ENCODE data around the gene GTPBP2.

- TF ChIP-seq CTCF (IDR thresholded peaks at IDR 0.05) (no peak), ZSCAN18 (CRISPR knock-in tag; IDR thresholded peaks at IDR 0.05) (no peak), MAX (CRISPR knock-in tag; IDR thresholded peaks at IDR 0.05) (no peak), ZNF263 (CRISPR knock-in tag; IDR thresholded peaks at IDR 0.05; ENCODE audit: low read depth) (no peak), E2F4 (CRISPR knock-in tag; IDR thresholded peaks at IDR 0.05; ENCODE audit: borderline replicate concordance, low read depth) (no peak), ETV6 (CRISPR knock-in tag; IDR thresholded peaks at IDR 0.05) (no peak), NR2C2 (CRISPR knock-in tag; IDR thresholded peaks at IDR 0.05) (no peak), TP53 (CRISPR knock-in tag; IDR thresholded peaks at IDR 0.05) (no peak), ATF1 (CRISPR knock-in tag; IDR thresholded peaks at IDR 0.05) (no peak), ZNF317 (CRISPR knock-in tag; IDR thresholded peaks at IDR 0.05; ENCODE audit: borderline replicate concordance, low read depth) (no peak), USF1 (CRISPR knock-in tag; IDR thresholded peaks at IDR 0.05) (no peak), CREM (CRISPR knock-in tag; IDR thresholded peaks at IDR 0.05) (no peak)
Measured at GRCh38 chr6:43639984-43640800, 11.1 kb upstream of the GTPBP2 start.
